Measurements from ENCODE around the gene MYO7B.

MYO7B gene

GRCh38 chr2:127628767-127629614 lies 93.5 kb downstream of the MYO7B start:
- no peak for DNase-seq (ENCODE audit: low read depth)
- no peak for TF ChIP-seq CTCF (IDR thresholded peaks at IDR 0.05; ENCODE audit: control insufficient read depth, extremely low read depth, insufficient read depth)
- H3K4me3 ChIP-seq (ENCODE audit: low read depth, low read length), result no peak overlapping the region

GRCh38 chr2:127629637-127630036 lies 94.2 kb downstream of the MYO7B start:
- TF ChIP-seq CTCF (IDR thresholded peaks at IDR 0.05; ENCODE audit: control insufficient read depth, extremely low read depth, insufficient read depth), result no peak
- H3K4me3 ChIP-seq (ENCODE audit: low read depth, low read length), result no peak overlapping the region
- DNase-seq (ENCODE audit: low read depth), result no peak

GRCh38 chr2:127630096-127630863 lies 94.8 kb downstream of the MYO7B start:
- no peak for DNase-seq (ENCODE audit: low read depth)
- TF ChIP-seq CTCF (IDR thresholded peaks at IDR 0.05; ENCODE audit: control insufficient read depth, extremely low read depth, insufficient read depth), result no peak
- no peak overlapping the region for H3K4me3 ChIP-seq (ENCODE audit: low read depth, low read length)

- DNase-seq (ENCODE audit: low read depth), result no peak
- H3K4me3 ChIP-seq (ENCODE audit: low read depth, low read length), result no peak overlapping the region
- TF ChIP-seq CTCF (IDR thresholded peaks at IDR 0.05; ENCODE audit: control insufficient read depth, extremely low read depth, insufficient read depth), result no peak
These were observed 95.5 kb downstream of the MYO7B start for GRCh38 chr2:127630864-127631540.

- TF ChIP-seq CTCF (IDR thresholded peaks at IDR 0.05; ENCODE audit: control insufficient read depth, extremely low read depth, insufficient read depth), result no peak
- DNase-seq (ENCODE audit: low read depth), result no peak
- no peak overlapping the region for H3K4me3 ChIP-seq (ENCODE audit: low read depth, low read length)
These were observed 96.1 kb downstream of the MYO7B start for GRCh38 chr2:127631541-127631996.

GRCh38 chr2:127631997-127632581 lies 96.6 kb downstream of the MYO7B start:
- no peak overlapping the region for H3K4me3 ChIP-seq (ENCODE audit: low read depth, low read length)
- no peak for TF ChIP-seq CTCF (IDR thresholded peaks at IDR 0.05; ENCODE audit: control insufficient read depth, extremely low read depth, insufficient read depth)
- DNase-seq (ENCODE audit: low read depth), result no peak

All from LNCaP clone FGC (cell line).